Transverse colon (tissue), 4 donors: Measurements from ENCODE around the gene PLAC8L1.

Experiments
- EP300 ChIP-seq: sonication (generic); formaldehyde crosslinking; IDR thresholded peaks from one replicate; pipeline ENCODE4 v1.6.1; 2017; ENCODE audit warnings: antibody characterized with exemption, low read depth
- POLR2A ChIP-seq: fragments of 450-650 bp; IDR thresholded peaks from one replicate; pipeline ENCODE4 v1.6.1; 2016; ENCODE audit warnings: antibody characterized with exemption, mild to moderate bottlenecking, moderate library complexity
- POLR2AphosphoS5 ChIP-seq, 3 donors: sonication (generic); formaldehyde crosslinking; IDR thresholded peaks; one replicate each; pipeline ENCODE4 v1.6.1; 2016; ENCODE audit warnings: antibody characterized with exemption in 3 of 3
- TF ChIP-seq, protein P1 (sequence below), 5 experiments: fragments of 200-600 bp in 3 of 5; fragments of 450-650 bp in 2 of 5; sonication (generic) in 3 of 5; IDR thresholded peaks; 1 replicate in 2 of 5; 2 replicates in 3 of 5; pipeline ENCODE4 v1.5.1; 2016 to 2017; ENCODE audit warnings: antibody characterized with exemption in 5 of 5, inconsistent platforms in 3 of 5, mild to moderate bottlenecking in 2 of 5, moderate library complexity in 1 of 5

DNA sequence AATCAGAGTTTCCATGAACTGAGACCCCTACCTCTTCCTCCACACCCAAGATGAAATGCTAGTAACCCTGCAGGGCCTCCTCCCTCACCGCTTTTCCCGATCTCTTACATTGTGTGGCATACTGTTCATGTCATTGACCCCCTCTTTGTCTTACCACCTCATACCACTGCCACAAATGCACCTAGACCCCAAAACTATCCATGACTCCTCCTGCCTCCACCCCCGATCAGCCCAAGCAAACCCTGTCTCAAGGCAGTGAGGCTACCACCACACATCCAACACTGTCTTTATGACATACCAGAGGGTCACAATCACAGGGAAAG lies 55.7 kb downstream of the PLAC8L1 start:
- TF ChIP-seq POLR2A (no peak), EP300 (no peak), POLR2AphosphoS5 (IDR thresholded peaks at IDR 0.05) (no peak)
- TF ChIP-seq, protein P1, sequence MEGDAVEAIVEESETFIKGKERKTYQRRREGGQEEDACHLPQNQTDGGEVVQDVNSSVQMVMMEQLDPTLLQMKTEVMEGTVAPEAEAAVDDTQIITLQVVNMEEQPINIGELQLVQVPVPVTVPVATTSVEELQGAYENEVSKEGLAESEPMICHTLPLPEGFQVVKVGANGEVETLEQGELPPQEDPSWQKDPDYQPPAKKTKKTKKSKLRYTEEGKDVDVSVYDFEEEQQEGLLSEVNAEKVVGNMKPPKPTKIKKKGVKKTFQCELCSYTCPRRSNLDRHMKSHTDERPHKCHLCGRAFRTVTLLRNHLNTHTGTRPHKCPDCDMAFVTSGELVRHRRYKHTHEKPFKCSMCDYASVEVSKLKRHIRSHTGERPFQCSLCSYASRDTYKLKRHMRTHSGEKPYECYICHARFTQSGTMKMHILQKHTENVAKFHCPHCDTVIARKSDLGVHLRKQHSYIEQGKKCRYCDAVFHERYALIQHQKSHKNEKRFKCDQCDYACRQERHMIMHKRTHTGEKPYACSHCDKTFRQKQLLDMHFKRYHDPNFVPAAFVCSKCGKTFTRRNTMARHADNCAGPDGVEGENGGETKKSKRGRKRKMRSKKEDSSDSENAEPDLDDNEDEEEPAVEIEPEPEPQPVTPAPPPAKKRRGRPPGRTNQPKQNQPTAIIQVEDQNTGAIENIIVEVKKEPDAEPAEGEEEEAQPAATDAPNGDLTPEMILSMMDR (IDR thresholded peaks at IDR 0.05), result no peak
